Neural cell (in vitro differentiated cells): ENCODE measurements around the gene CDCA8. TPM values are rescaled to one million over a fixed set of nuclear protein-coding genes. Genes with fewer than 3 reads are reported as not detected.

ENCODE experiments used
- H2AFZ ChIP-seq: fragments of 200-600, 300-800 bp; sonication (generic), shearing (Covaris generic); 2 replicates; pipeline ENCODE4 v1.6.0; 2014; ENCODE audit warnings: low read depth, mild to moderate bottlenecking, antibody characterized with exemption, low read length, moderate library complexity
- H3F3A ChIP-seq: fragments of 200-600 bp; shearing (Covaris generic); 2 replicates; pipeline ENCODE4 v1.6.1; 2016; ENCODE audit warnings: mild to moderate bottlenecking, moderate library complexity, mixed read lengths, antibody characterized with exemption, low read length; ENCODE audit not compliant: insufficient read depth, poor library complexity, severe bottlenecking
- H3K27ac ChIP-seq: fragments of 200-600, 300-800 bp; sonication (generic), shearing (Covaris generic); 2 replicates; pipeline ENCODE4 v1.5.1; 2014; ENCODE audit warnings: mild to moderate bottlenecking, low read length, moderate library complexity
- H3K27me3 ChIP-seq: fragments of 300-800, 200-600 bp; sonication (generic), shearing (Covaris generic); 2 replicates; pipeline ENCODE4 v1.6.0; 2014; ENCODE audit warnings: mild to moderate bottlenecking, low read depth, low read length, moderate library complexity; ENCODE audit not compliant: insufficient read depth
- H3K36me3 ChIP-seq: fragments of 300-800, 200-600 bp; sonication (generic), shearing (Covaris generic); 2 replicates; pipeline ENCODE4 v1.5.1; 2014; ENCODE audit warnings: mild to moderate bottlenecking, antibody characterized with exemption, low read length, moderate library complexity; ENCODE audit not compliant: insufficient read depth
- H3K4me2 ChIP-seq: fragments of 300-800, 200-600 bp; sonication (generic), shearing (Covaris generic); 2 replicates; pipeline ENCODE4 v1.6.0; 2014; ENCODE audit warnings: mild to moderate bottlenecking, low read length
- H3K4me3 ChIP-seq: fragments of 300-800, 200-600 bp; sonication (generic), shearing (Covaris generic); 2 replicates; pipeline ENCODE4 v1.5.1; 2014; ENCODE audit warnings: mild to moderate bottlenecking, low read length, moderate library complexity
- H3K79me2 ChIP-seq: fragments of 200-600 bp; shearing (Covaris generic); replicated peaks from 2 replicates; pipeline ENCODE4 v1.6.0; 2014; ENCODE audit warnings: mild to moderate bottlenecking, low read length, moderate library complexity; ENCODE audit not compliant: insufficient read depth
- H3K9ac ChIP-seq: fragments of 300-800, 200-600 bp; sonication (generic), shearing (Covaris generic); 2 replicates; pipeline ENCODE4 v1.6.1; 2016; ENCODE audit warnings: mild to moderate bottlenecking, low read length, mixed read lengths
- H3K9me2 ChIP-seq: fragments of 200-600 bp; shearing (Covaris generic); 2 replicates; pipeline ENCODE4 v1.6.1; 2016; ENCODE audit warnings: mild to moderate bottlenecking, low read length, mixed read lengths; ENCODE audit not compliant: insufficient read depth
- H3K9me3 ChIP-seq: fragments of 200-600, 300-800 bp; sonication (generic), shearing (Covaris generic); 2 replicates; pipeline ENCODE4 v1.6.1; 2016; ENCODE audit warnings: mild to moderate bottlenecking, mixed run types, low read length, moderate library complexity, mixed read lengths
- H4K20me1 ChIP-seq: fragments of 200-600 bp; shearing (Covaris generic); 2 replicates; pipeline ENCODE4 v1.6.1; 2016; ENCODE audit warnings: mild to moderate bottlenecking, mixed run types; ENCODE audit not compliant: insufficient read depth
- CTCF ChIP-seq: fragments of 450-650 bp; IDR thresholded peaks from 2 replicates; pipeline ENCODE4 v1.5.1; 2014; ENCODE audit warnings: antibody characterized with exemption, mild to moderate bottlenecking, moderate library complexity; ENCODE audit not compliant: poor library complexity, severe bottlenecking
- EP300 ChIP-seq: fragments of 450-650 bp; conservative IDR thresholded peaks from 2 replicates; pipeline ENCODE4 v1.6.1; 2014; ENCODE audit warnings: antibody characterized with exemption, mild to moderate bottlenecking, moderate library complexity; ENCODE audit not compliant: poor library complexity, severe bottlenecking
- EZH2 ChIP-seq: fragments of 200-600, 300-800 bp; shearing (Covaris generic), sonication (generic); IDR thresholded peaks from 2 replicates; pipeline ENCODE4 v1.6.1; 2014; ENCODE audit warnings: antibody characterized with exemption, low read length, borderline replicate concordance, mild to moderate bottlenecking; ENCODE audit not compliant: insufficient read depth, poor library complexity, severe bottlenecking
- MXI1 ChIP-seq: fragments of 450-650 bp; conservative IDR thresholded peaks from 2 replicates; pipeline ENCODE4 v1.6.1; 2014; ENCODE audit warnings: antibody characterized with exemption, mild to moderate bottlenecking; ENCODE audit not compliant: poor library complexity, severe bottlenecking
- POLR2AphosphoS5 ChIP-seq: IDR thresholded peaks from 2 replicates; pipeline ENCODE4 v1.6.1; 2012
- RAD21 ChIP-seq: fragments of 450-650 bp; conservative IDR thresholded peaks from 2 replicates; pipeline ENCODE4 v1.6.1; 2014; ENCODE audit warnings: antibody characterized with exemption, mild to moderate bottlenecking, moderate library complexity
- REST ChIP-seq: IDR thresholded peaks from 2 replicates; pipeline ENCODE4 v1.6.1; 2012; ENCODE audit warnings: borderline replicate concordance
- SMC3 ChIP-seq: fragments of 450-650 bp; conservative IDR thresholded peaks from 2 replicates; pipeline ENCODE4 v1.6.1; 2014; ENCODE audit warnings: antibody characterized with exemption, mild to moderate bottlenecking, moderate library complexity; ENCODE audit not compliant: poor library complexity
- TAF1 ChIP-seq: IDR thresholded peaks from 2 replicates; pipeline ENCODE4 v1.6.1; 2012; ENCODE audit warnings: low read depth
- polyA plus RNA-seq: library from polyadenylated mRNA; depleted of rRNA; stranded (reverse); fragments of >200 nt; gene quantifications from 2 replicates; pipeline ENCODE4 v1.2.3, GENCODE V29; 2014

Gene CDCA8
- polyA plus RNA-seq, 1 donor from 2014 or later, result 0.72 TPM

GRCh38 chr1:37667023-37667671, 25.2 kb upstream of the CDCA8 start:
- H2AFZ ChIP-seq, result no peak overlapping the region
- H3K27me3 ChIP-seq, result no peaks in the 10 kb centered on the region

GRCh38 chr1:37670133-37670532, 22.2 kb upstream of the CDCA8 start:
- Histone ChIP-seq H3K27ac (no peak overlapping the region), H3K27me3 (no peaks in the 10 kb centered on the region)

More at GRCh38 chr1:37667023-37667671, 25.2 kb upstream of the CDCA8 start:
- Histone ChIP-seq H3F3A (no peaks in the 10 kb centered on the region), H3K79me2 (no peaks in the 10 kb centered on the region), H3K36me3 (no peaks in the 10 kb centered on the region), H3K9me2 (no peaks in the 10 kb centered on the region), H3K9ac (no peak overlapping the region), H4K20me1 (no peaks in the 10 kb centered on the region), H3K4me2 (no peak overlapping the region), H3K4me3 (no peak overlapping the region), H3K27ac (no peak overlapping the region), H3K9me3 (no peaks in the 10 kb centered on the region)
- TF ChIP-seq MXI1 (no peak), RAD21 (no peak), TAF1 (no peak), SMC3 (no peak), REST (no peak), CTCF (no peak), EZH2 (no peak), EP300 (no peak), POLR2AphosphoS5 (no peak)

More at GRCh38 chr1:37670133-37670532, 22.2 kb upstream of the CDCA8 start:
- Histone ChIP-seq H3K9me2 (no peaks in the 10 kb centered on the region), H3F3A (no peaks in the 10 kb centered on the region), H3K79me2 (no peaks in the 10 kb centered on the region), H3K4me3 (no peak overlapping the region), H3K4me2 (no peak overlapping the region), H3K9ac (no peak overlapping the region), H2AFZ (no peak overlapping the region), H4K20me1 (no peaks in the 10 kb centered on the region), H3K9me3 (no peaks in the 10 kb centered on the region), H3K36me3 (no peaks in the 10 kb centered on the region)
- TF ChIP-seq RAD21, result no peak
- no peak for TF ChIP-seq REST
- no peak for TF ChIP-seq POLR2AphosphoS5
